Measurements from ENCODE around the gene SLC4A1. TPM values are rescaled to one million over a fixed set of nuclear protein-coding genes. Genes with fewer than 3 reads are reported as not detected.

Gene SLC4A1
- 10 to 100 TPM in 1 of 4 donors, 1 to 10 TPM in 3; 7.6 to 60.4 (median 9.5) TPM for polyA plus RNA-seq (ENCODE audit: insufficient read length in 4 of 4)

GRCh38 chr17:44267818-44268490 lies at the start of gene SLC4A1:
SLC4A1 (minus strand) TSS chr17:44268135; CDS start chr17:44262866, 5,269 bp downstream.
- no peak for DNase-seq (ENCODE audit: low read depth in 4 of 4, low spot score in 3 of 4)

- DNase-seq (ENCODE audit: low read depth in 4 of 4, low spot score in 3 of 4) = no peak
Observed at GRCh38 chr17:44317545-44317944, 49.6 kb upstream of the SLC4A1 start.

- no peak for DNase-seq (ENCODE audit: low read depth in 4 of 4, low spot score in 3 of 4)
Observed at GRCh38 chr17:44315760-44316731, 48.1 kb upstream of the SLC4A1 start.

- DNase-seq (ENCODE audit: low read depth in 4 of 4, low spot score in 3 of 4) = no peak
Observed at GRCh38 chr17:44314869-44315661, 47.1 kb upstream of the SLC4A1 start.

- no peak for DNase-seq (ENCODE audit: low read depth in 4 of 4, low spot score in 3 of 4)
Observed at GRCh38 chr17:44314524-44314868, 46.6 kb upstream of the SLC4A1 start.

- no peak for DNase-seq (ENCODE audit: low read depth in 4 of 4, low spot score in 3 of 4)
Observed at GRCh38 chr17:44314031-44314430, 46.1 kb upstream of the SLC4A1 start.

GRCh38 chr17:44312396-44313104 lies 44.6 kb upstream of the SLC4A1 start:
- no peak for DNase-seq (ENCODE audit: low read depth in 4 of 4, low spot score in 3 of 4)

GRCh38 chr17:44311562-44312181 lies 43.7 kb upstream of the SLC4A1 start:
- DNase-seq (ENCODE audit: low read depth in 4 of 4, low spot score in 3 of 4) = no peak

GRCh38 chr17:44310609-44311376 lies 42.9 kb upstream of the SLC4A1 start:
- no peak for DNase-seq (ENCODE audit: low read depth in 4 of 4, low spot score in 3 of 4)

- DNase-seq (ENCODE audit: low read depth in 4 of 4, low spot score in 3 of 4) = no peak
Observed at GRCh38 chr17:44310188-44310587, 42.3 kb upstream of the SLC4A1 start.

- no peak for DNase-seq (ENCODE audit: low read depth in 4 of 4, low spot score in 3 of 4)
Observed at GRCh38 chr17:44309472-44309871, 41.5 kb upstream of the SLC4A1 start.

- no peak for DNase-seq (ENCODE audit: low read depth in 4 of 4, low spot score in 3 of 4)
Observed at GRCh38 chr17:44308865-44309264, 40.9 kb upstream of the SLC4A1 start.

GRCh38 chr17:44308320-44308818 lies 40.4 kb upstream of the SLC4A1 start, which contains the start of gene RUNDC3A:
RUNDC3A (plus strand) TSS chr17:44308601; CDS start chr17:44308833, 232 bp downstream.
- peak; percentile 68 to 81 (median 78) for DNase-seq (ENCODE audit: low read depth in 4 of 4, low spot score in 3 of 4)

- no peak for DNase-seq (ENCODE audit: low read depth in 4 of 4, low spot score in 3 of 4)
Observed at GRCh38 chr17:44307387-44308186, 39.7 kb upstream of the SLC4A1 start.

GRCh38 chr17:44304651-44305050 lies 36.7 kb upstream of the SLC4A1 start:
- no peak for DNase-seq (ENCODE audit: low read depth in 4 of 4, low spot score in 3 of 4)

GRCh38 chr17:44297975-44298374 lies 30.0 kb upstream of the SLC4A1 start:
- no peak for DNase-seq (ENCODE audit: low read depth in 4 of 4, low spot score in 3 of 4)

- DNase-seq (ENCODE audit: low read depth in 4 of 4, low spot score in 3 of 4) = no peak
Observed at GRCh38 chr17:44293509-44294226, 25.7 kb upstream of the SLC4A1 start.

All from left renal pelvis (tissue), 4 donors.